DND-41 (cell line): ENCODE results near the gene MARCHF4.

Experiments used
- ATAC-seq: fragments of 200-7000 bp; cut with Tn5 transposase; 3 replicates; pipeline ENCODE4 v1.9.1; 2021; ENCODE audit warnings: low read depth; ENCODE audit not compliant: insufficient read depth
- DNase-seq: peaks from one replicate; pipeline ENCODE4 v3.0.0-alpha.2; 2020
- H2AFZ ChIP-seq: 2 replicates; pipeline ENCODE4 v1.6.0; 2012; ENCODE audit warnings: low read depth, low read length
- H3K27ac ChIP-seq: 2 replicates; pipeline ENCODE4 v1.5.1; 2012; ENCODE audit warnings: low read length, inconsistent platforms
- H3K27me3 ChIP-seq: fragments of 200-600 bp; sonication (generic); 2 replicates; pipeline ENCODE4 v1.6.0; 2012; ENCODE audit warnings: low read length, mild to moderate bottlenecking, inconsistent platforms; ENCODE audit not compliant: insufficient read depth, poor library complexity
- H3K36me3 ChIP-seq: 2 replicates; pipeline ENCODE4 v1.5.1; 2012; ENCODE audit warnings: low read length, inconsistent platforms; ENCODE audit not compliant: insufficient read depth
- H3K4me1 ChIP-seq: 2 replicates; pipeline ENCODE4 v1.5.1; 2012; ENCODE audit warnings: mild to moderate bottlenecking, low read length; ENCODE audit not compliant: insufficient read depth
- H3K4me2 ChIP-seq: 2 replicates; pipeline ENCODE4 v1.6.0; 2012; ENCODE audit warnings: mild to moderate bottlenecking, moderate library complexity, low read length, inconsistent platforms; ENCODE audit not compliant: insufficient read depth
- H3K4me3 ChIP-seq, 2 experiments: fragments of 200-600 bp in 1 of 2; shearing (Covaris generic) in 1 of 2; 2 replicates each; pipeline ENCODE4 v1.5.1; 2012 to 2016; ENCODE audit warnings: inconsistent platforms in 2 of 2, low read length in 2 of 2, mild to moderate bottlenecking in 2 of 2, low read depth in 1 of 2, moderate library complexity in 1 of 2
- H3K79me2 ChIP-seq: 2 replicates; pipeline ENCODE4 v1.6.0; 2012; ENCODE audit warnings: low read length, inconsistent platforms; ENCODE audit not compliant: insufficient read depth
- H3K9ac ChIP-seq: 2 replicates; pipeline ENCODE4 v1.6.0; 2012; ENCODE audit warnings: low read depth, mild to moderate bottlenecking, inconsistent platforms, low read length, moderate library complexity
- H3K9me3 ChIP-seq: 2 replicates; pipeline ENCODE4 v1.5.1; 2012; ENCODE audit warnings: low read length, moderate library complexity, mild to moderate bottlenecking, inconsistent platforms; ENCODE audit not compliant: insufficient read depth, severe bottlenecking
- H4K20me1 ChIP-seq: 2 replicates; pipeline ENCODE4 v1.6.0; 2012; ENCODE audit warnings: low read length; ENCODE audit not compliant: insufficient read depth
- EZH2 ChIP-seq: IDR thresholded peaks from 3 replicates; pipeline ENCODE4 v1.6.1; 2012; ENCODE audit warnings: borderline replicate concordance, low read depth, mild to moderate bottlenecking, moderate library complexity, low read length, inconsistent platforms; ENCODE audit not compliant: severe bottlenecking
- TF ChIP-seq, protein P1 (sequence below): IDR thresholded peaks from 2 replicates; pipeline ENCODE4 v1.5.1; 2012; ENCODE audit warnings: borderline replicate concordance, low read length, moderate library complexity, mild to moderate bottlenecking; ENCODE audit not compliant: poor library complexity, severe bottlenecking; ENCODE audit errors: extremely low read depth

MARCHF4 gene

DNA sequence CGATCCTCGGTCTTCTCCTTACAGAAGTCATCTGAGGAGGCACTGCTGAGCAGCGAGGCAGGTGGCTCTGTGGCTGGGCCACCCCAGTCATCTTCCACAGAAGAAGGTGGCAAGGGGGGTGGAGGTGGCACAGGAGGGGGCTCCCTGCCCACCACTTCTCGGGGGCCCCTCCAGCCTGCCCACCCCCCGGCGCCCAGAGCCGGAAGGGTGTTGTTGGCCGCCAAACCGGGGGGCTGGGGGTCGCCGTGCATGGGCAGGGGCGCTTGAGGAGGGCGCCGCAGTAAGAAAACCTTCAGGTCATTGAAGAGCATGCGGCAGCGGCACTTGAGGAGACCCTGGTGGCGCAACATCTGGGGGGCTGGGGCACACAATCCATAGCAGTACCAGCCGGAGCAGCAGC lies 2.5 kb downstream of the MARCHF4 start:
- no peak for TF ChIP-seq EZH2
- TF ChIP-seq, protein P1, sequence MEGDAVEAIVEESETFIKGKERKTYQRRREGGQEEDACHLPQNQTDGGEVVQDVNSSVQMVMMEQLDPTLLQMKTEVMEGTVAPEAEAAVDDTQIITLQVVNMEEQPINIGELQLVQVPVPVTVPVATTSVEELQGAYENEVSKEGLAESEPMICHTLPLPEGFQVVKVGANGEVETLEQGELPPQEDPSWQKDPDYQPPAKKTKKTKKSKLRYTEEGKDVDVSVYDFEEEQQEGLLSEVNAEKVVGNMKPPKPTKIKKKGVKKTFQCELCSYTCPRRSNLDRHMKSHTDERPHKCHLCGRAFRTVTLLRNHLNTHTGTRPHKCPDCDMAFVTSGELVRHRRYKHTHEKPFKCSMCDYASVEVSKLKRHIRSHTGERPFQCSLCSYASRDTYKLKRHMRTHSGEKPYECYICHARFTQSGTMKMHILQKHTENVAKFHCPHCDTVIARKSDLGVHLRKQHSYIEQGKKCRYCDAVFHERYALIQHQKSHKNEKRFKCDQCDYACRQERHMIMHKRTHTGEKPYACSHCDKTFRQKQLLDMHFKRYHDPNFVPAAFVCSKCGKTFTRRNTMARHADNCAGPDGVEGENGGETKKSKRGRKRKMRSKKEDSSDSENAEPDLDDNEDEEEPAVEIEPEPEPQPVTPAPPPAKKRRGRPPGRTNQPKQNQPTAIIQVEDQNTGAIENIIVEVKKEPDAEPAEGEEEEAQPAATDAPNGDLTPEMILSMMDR, result no peak
- no peak for DNase-seq
- no peak for ATAC-seq
- Histone ChIP-seq H3K4me1 (peaks cover 6% of the 10 kb centered on the region; the same call in 1 of the 2 replicates), H3K27me3 (peaks cover 16% of the 10 kb centered on the region), H3K9ac (no peak overlapping the region), H3K4me2 (no peak overlapping the region), H4K20me1 (no peaks in the 10 kb centered on the region; the same call in 1 of the 2 replicates), H3K27ac (no peak overlapping the region), H2AFZ (no peak overlapping the region), H3K9me3 (no peaks in the 10 kb centered on the region), H3K4me3 (no peak overlapping the region), H3K36me3 (no peaks in the 10 kb centered on the region), H3K79me2 (no peaks in the 10 kb centered on the region)

DNA sequence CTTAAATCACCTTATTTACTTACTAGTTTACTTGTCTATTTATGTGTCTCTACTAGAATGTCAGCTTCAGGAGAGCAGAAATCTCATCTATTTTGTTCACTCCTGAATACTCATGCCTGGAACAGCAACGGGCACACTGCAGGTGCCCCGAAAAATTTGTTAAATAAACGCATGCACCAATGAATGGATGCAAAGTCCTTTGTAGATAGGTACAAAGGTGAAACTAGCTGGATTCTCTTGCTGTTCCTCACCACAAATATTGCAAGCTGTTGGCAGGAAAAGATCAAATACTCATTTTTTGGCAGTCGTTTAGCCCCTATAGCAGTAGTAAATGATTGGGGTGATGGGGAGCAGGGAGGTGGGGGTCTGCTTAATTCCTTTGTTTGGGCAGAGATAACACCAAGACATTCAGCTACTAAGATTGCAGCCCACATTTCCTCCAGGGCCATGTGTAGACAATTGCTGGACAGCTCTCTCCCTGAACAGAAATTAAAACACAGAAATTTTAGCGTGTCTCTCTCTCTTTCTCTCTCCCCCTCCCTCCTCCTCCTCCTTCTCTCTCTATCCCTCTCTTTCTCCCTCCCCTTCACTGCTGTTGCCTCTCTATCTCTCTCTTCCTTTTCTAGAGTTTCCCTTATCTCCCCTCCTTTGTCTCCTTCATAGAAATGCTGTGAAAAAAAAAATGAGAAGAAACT lies 5.4 kb downstream of the MARCHF4 start:
- ATAC-seq (no peak), DNase-seq (no peak)
- H3K4me2 ChIP-seq, result no peak overlapping the region
- H3K79me2 ChIP-seq, result no peaks in the 10 kb centered on the region
- no peaks in the 10 kb centered on the region; the same call in 1 of the 2 replicates for H4K20me1 ChIP-seq
- no peaks in the 10 kb centered on the region for H3K9me3 ChIP-seq
- no peak overlapping the region for H3K27ac ChIP-seq
- no peak for TF ChIP-seq EZH2
- TF ChIP-seq, protein P1, result no peak
- no peak overlapping the region for H3K9ac ChIP-seq
- peaks cover 10% of the 10 kb centered on the region for H3K27me3 ChIP-seq
- no peaks in the 10 kb centered on the region for H3K36me3 ChIP-seq
- peaks cover 1% of the 10 kb centered on the region; the same call in 1 of the 2 replicates for H3K4me1 ChIP-seq
- H3K4me3 ChIP-seq, result no peak overlapping the region
- H2AFZ ChIP-seq, result no peak overlapping the region

DNA sequence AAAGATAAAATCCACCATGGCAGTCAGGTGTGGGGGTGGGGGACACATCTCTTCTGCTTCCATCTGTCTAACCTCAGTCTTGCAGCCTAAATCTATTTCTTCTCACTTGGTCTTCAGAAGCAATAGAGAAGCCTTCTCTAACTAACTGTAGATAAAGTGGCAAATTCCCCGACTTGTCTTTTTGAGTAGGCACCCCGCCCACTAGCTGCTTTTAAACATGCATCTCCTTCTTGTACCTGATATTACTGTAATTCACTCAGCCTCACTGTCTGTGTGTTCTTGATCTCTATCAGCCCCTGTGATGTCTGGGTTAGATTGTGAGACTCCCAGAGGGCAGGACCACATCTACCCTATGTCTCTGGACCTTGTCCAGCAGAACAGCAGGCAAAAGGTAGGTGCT lies 6.8 kb downstream of the MARCHF4 start:
- Histone ChIP-seq H3K4me3 (no peak overlapping the region), H2AFZ (no peak overlapping the region), H3K79me2 (no peaks in the 10 kb centered on the region), H3K36me3 (no peaks in the 10 kb centered on the region), H3K4me2 (no peak overlapping the region), H3K9ac (no peak overlapping the region), H3K4me1 (no peaks in the 10 kb centered on the region), H3K27ac (no peak overlapping the region), H3K9me3 (no peaks in the 10 kb centered on the region), H4K20me1 (no peaks in the 10 kb centered on the region), H3K27me3 (peaks cover 4% of the 10 kb centered on the region)
- no peak for TF ChIP-seq EZH2
- TF ChIP-seq, protein P1, result no peak
- ATAC-seq, result no peak
- DNase-seq, result no peak
